Colonic mucosa (tissue), 4 donors: ENCODE measurements around the gene VSNL1. TPM values are rescaled to one million over a fixed set of nuclear protein-coding genes. Genes with fewer than 3 reads are reported as not detected.

ENCODE experiments used
- DNase-seq: peaks from one replicate; pipeline ENCODE4 v3.0.0-alpha.2; 2020
- H3K27ac ChIP-seq: fragments of 200-600 bp; one replicate; pipeline ENCODE4 v1.8.0; 2021
- H3K27me3 ChIP-seq: fragments of 200-600 bp; one replicate; pipeline ENCODE4 v1.8.0; 2021
- H3K36me3 ChIP-seq: fragments of 200-600 bp; one replicate; pipeline ENCODE4 v1.8.0; 2021
- H3K4me1 ChIP-seq: fragments of 200-600 bp; one replicate; pipeline ENCODE4 v1.8.0; 2021; ENCODE audit warnings: mild to moderate bottlenecking
- H3K4me3 ChIP-seq: fragments of 200-600 bp; one replicate; pipeline ENCODE4 v1.8.0; 2021
- H3K9ac ChIP-seq, 2 donors: one replicate each; pipeline ENCODE4 v1.7.0; 2013; ENCODE audit warnings: control low read depth in 2 of 2, low read depth in 2 of 2, low read length in 2 of 2
- H3K9me3 ChIP-seq: fragments of 200-600 bp; one replicate; pipeline ENCODE4 v1.8.0; 2021
- intact Hi-C: fragments of 100-400 bp; cut with DNase I; formaldehyde crosslinking; loops from one replicate; pipeline ENCODE4 v1.14.1; 2022
- total RNA-seq, 2 donors: library from RNA; stranded (reverse); fragmentation: NEBNext Ultra II Directional in 1 of 2; extraction: Animal tissue kit (Norgen Biotek cat#: 25700) in 1 of 2; gene quantifications; one replicate each; pipeline ENCODE4 v1.2.1, GENCODE V29; 2021
- TF ChIP-seq, protein P1 (sequence below): fragments of 200-600 bp; IDR thresholded peaks from one replicate; pipeline ENCODE4 v1.8.0; 2022; ENCODE audit warnings: antibody characterized with exemption, mild to moderate bottlenecking
- donor health status: healthy.
- donor health status: DM: no; HTN: no; CAD: no.
- donor health status: DM: no; HTN: no; CAD: no.

The VSNL1 gene
- total RNA-seq, 2 donors from 2014 or later = 7.4 to 8.1 TPM

DNA sequence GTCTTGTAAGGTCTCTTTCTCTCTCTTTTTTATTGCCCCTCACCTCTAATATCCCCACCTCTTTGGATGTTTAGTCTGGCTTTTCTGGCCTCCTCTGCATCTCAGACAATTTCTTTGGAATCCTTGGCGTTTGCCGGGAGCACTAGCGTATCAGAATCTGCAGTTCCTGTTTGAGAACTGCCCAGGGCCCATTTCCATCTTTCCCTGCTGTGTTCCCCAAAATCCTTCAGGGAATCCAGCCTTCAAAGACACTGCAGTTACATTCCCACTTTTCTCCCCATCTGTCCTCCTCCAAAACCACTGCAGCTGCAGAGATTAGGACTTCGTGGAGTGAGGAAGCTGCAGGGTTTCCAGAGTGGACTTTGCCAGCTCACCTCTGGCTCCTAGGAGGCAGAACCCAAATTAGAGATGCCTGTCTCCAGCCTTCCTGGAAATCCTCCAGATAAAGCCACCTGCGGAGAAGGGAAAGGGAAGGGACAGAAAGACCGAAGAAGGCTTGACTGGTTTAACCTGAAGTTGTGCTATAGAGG lies 2.7 kb downstream of the VSNL1 start:
- no peaks in the 10 kb centered on the region for H3K9me3 ChIP-seq
- TF ChIP-seq, protein P1, sequence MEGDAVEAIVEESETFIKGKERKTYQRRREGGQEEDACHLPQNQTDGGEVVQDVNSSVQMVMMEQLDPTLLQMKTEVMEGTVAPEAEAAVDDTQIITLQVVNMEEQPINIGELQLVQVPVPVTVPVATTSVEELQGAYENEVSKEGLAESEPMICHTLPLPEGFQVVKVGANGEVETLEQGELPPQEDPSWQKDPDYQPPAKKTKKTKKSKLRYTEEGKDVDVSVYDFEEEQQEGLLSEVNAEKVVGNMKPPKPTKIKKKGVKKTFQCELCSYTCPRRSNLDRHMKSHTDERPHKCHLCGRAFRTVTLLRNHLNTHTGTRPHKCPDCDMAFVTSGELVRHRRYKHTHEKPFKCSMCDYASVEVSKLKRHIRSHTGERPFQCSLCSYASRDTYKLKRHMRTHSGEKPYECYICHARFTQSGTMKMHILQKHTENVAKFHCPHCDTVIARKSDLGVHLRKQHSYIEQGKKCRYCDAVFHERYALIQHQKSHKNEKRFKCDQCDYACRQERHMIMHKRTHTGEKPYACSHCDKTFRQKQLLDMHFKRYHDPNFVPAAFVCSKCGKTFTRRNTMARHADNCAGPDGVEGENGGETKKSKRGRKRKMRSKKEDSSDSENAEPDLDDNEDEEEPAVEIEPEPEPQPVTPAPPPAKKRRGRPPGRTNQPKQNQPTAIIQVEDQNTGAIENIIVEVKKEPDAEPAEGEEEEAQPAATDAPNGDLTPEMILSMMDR = no peak
- H3K27me3 ChIP-seq = no peaks in the 10 kb centered on the region
- peaks cover 4% of the 10 kb centered on the region for H3K4me1 ChIP-seq
- H3K27ac ChIP-seq = peak overlapping the region; percentile 37
- DNase-seq = peak; percentile 44
- no peaks in the 10 kb centered on the region for H3K36me3 ChIP-seq
- H3K9ac ChIP-seq = peak overlapping the region in 1 of 2 donors; percentile 64
- H3K4me3 ChIP-seq = no peak overlapping the region
- intact Hi-C loops = no loop called here

DNA sequence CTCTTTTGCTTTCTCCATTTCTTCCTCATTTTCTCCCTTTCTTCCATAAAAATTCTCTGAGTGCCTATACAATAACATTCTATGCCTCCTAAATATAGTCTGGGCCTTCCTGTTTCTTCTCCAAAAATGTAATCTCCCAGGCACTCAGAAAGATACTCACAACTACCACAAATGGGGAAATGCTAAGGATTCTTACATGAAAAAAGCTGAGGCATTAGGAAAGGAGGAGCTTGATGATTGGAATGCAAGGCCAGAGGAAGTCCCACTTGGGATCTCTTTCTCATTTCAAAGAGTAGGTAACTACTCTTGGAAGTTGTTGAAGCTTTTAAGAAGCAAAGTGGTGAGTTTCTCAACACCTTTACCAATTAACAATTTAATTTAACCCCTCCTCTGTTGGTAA lies 3.4 kb downstream of the VSNL1 start:
- no peak overlapping the region for H3K4me3 ChIP-seq
- TF ChIP-seq, protein P1 = no peak
- no peak for DNase-seq
- peaks cover 4% of the 10 kb centered on the region for H3K4me1 ChIP-seq
- H3K9ac ChIP-seq = peak overlapping the region in 1 of 2 donors; percentile 64
- H3K27ac ChIP-seq = peak overlapping the region; percentile 37
- intact Hi-C loops = no loop called here
- no peaks in the 10 kb centered on the region for H3K27me3 ChIP-seq
- H3K36me3 ChIP-seq = no peaks in the 10 kb centered on the region
- no peaks in the 10 kb centered on the region for H3K9me3 ChIP-seq

DNA sequence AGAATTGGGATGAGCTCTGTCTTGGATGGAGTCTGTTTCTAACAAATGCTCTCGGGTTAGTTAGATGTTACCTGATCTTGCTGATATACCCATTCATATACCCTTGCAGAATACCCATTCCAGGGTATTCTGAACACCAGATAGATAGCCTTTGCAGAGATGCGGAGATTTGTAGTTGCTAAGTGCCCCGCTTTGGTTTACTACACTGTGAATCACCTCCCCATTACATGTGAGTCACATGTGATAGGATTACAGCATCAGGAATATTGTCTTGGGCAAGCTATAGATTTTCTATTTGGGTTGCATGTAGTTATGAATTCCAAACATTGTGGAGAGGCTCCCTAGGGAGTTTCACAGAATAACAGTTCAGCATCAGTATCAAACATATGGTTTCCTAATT lies 3.8 kb downstream of the VSNL1 start:
- Histone ChIP-seq H3K9ac (peak overlapping the region in 1 of 2 donors; percentile 64), H3K27me3 (no peaks in the 10 kb centered on the region), H3K36me3 (no peaks in the 10 kb centered on the region), H3K27ac (peak overlapping the region; percentile 37), H3K4me1 (peaks cover 4% of the 10 kb centered on the region), H3K9me3 (no peaks in the 10 kb centered on the region), H3K4me3 (no peak overlapping the region)
- TF ChIP-seq, protein P1 = no peak
- DNase-seq = no peak
- intact Hi-C loops = no loop called here

DNA sequence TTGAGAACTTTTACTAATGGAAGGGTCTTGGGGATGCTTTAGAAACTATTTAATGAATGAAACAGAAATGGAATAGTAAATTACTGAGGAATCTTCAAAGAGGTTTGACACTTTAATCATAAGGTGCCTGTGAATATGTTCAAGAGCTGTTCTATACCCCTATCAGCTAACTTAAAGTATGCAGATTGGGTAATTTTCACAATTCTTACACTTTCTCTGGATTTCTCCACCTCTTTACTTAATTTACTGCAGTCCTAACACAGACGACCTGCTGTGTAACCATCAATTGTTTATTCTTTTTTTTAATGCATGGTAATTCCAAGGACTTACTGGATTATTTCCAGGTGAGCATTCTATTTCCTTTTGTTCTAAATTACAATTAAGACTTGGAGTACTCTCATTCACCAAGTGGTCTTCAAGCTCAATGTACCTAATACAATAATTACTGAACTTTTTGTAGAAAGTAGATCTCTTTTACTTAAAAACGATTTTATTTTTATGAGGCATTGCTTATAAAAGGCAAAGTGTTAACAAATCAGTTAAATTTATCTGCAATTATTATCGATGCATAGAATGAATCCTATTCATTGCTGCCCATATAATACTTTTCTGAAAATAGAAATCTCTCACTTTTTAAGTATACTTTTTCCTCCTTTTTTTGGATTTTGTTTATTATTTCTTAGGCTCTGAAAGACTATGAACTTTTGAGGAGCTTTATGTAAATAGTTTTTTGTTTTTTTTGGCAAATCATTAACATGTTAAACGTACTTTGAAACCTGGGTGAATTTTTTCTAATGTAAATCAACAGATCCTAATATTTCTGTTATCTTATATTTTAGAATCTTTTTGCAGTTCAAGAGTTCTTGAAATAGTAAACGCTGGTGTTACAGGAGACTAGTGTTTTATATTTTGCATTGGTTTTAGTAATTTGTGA lies 5.5 kb downstream of the VSNL1 start:
- TF ChIP-seq, protein P1 = no peak
- peaks cover 7% of the 10 kb centered on the region for H3K4me1 ChIP-seq
- H3K9me3 ChIP-seq = no peaks in the 10 kb centered on the region
- no peak overlapping the region for H3K27ac ChIP-seq
- no peak overlapping the region for H3K9ac ChIP-seq
- intact Hi-C loops = no loop called here
- H3K27me3 ChIP-seq = no peaks in the 10 kb centered on the region
- no peak overlapping the region for H3K4me3 ChIP-seq
- no peaks in the 10 kb centered on the region for H3K36me3 ChIP-seq
- no peak for DNase-seq

DNA sequence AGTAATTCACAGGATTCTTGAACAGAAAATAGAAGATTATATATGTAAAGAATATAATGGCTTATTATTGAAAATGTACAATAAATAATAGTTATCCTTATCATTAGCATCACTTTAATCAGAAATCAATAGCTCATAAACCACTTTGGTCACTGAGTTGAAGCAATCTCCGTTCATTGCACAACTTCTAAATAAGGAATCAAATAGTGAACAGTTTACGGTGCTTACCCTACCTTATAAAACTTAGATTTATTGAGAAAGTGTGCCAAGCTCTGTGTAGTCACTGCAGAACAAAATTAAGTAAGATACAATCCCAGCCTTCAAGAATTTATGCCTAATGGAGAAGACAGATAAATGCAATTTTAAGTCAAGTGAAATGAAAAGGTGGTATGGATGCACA lies 6.7 kb downstream of the VSNL1 start:
- TF ChIP-seq, protein P1 = no peak
- no peak overlapping the region for H3K9ac ChIP-seq

More for the DNA sequence above, 6.7 kb downstream of the VSNL1 start:
- no peaks in the 10 kb centered on the region for H3K27me3 ChIP-seq
- no peaks in the 10 kb centered on the region for H3K9me3 ChIP-seq
- intact Hi-C loops = no loop called here
- H3K4me1 ChIP-seq = peaks cover 7% of the 10 kb centered on the region
- no peak overlapping the region for H3K27ac ChIP-seq
- no peaks in the 10 kb centered on the region for H3K36me3 ChIP-seq
- no peak for DNase-seq
- H3K4me3 ChIP-seq = no peak overlapping the region
